ENCODE measurements around the gene BDH2.

DNA sequence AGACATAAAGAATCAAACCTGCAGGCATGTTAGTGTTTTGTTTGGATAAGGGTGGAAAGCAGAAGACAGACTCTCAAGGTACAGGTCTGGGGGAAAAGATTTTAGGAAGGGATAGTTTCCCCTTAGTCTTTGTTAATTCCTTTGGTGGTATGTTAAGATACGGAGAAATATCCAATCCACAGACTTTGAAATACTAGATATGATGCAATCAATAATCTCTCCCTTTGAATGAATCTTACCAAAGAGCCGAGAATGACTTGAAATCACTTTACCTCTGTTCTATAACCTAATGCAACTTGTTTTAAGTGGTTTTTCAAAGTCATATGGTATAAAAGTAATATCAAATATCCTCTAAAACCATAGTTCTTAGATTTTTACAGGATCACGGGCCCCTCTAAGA is 5.3 kb upstream of the BDH2 start:
- TF ChIP-seq, protein P1, sequence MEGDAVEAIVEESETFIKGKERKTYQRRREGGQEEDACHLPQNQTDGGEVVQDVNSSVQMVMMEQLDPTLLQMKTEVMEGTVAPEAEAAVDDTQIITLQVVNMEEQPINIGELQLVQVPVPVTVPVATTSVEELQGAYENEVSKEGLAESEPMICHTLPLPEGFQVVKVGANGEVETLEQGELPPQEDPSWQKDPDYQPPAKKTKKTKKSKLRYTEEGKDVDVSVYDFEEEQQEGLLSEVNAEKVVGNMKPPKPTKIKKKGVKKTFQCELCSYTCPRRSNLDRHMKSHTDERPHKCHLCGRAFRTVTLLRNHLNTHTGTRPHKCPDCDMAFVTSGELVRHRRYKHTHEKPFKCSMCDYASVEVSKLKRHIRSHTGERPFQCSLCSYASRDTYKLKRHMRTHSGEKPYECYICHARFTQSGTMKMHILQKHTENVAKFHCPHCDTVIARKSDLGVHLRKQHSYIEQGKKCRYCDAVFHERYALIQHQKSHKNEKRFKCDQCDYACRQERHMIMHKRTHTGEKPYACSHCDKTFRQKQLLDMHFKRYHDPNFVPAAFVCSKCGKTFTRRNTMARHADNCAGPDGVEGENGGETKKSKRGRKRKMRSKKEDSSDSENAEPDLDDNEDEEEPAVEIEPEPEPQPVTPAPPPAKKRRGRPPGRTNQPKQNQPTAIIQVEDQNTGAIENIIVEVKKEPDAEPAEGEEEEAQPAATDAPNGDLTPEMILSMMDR (IDR thresholded peaks at IDR 0.05; ENCODE audit: low read length) = no peak
- no peak for TF ChIP-seq EZH2 (IDR thresholded peaks at IDR 0.05; ENCODE audit: borderline replicate concordance, low read length)
